G401.6 (cell line): ENCODE data around the gene CECR2.
A peak's percentile ranks its signal among the peaks of the same experiment; 100 is the strongest.

Experiments
- FAIRE-seq: peaks from 2 replicates; lab custom pipeline; 2012; peaks lifted over from hg19 to GRCh38; lab: Jason Lieb, UNC

Gene CECR2

GRCh38 chr22:17460895-17461294 is 91.6 kb downstream of the CECR2 start:
- FAIRE-seq: no peak

GRCh38 chr22:17470880-17471500 is 101.7 kb downstream of the CECR2 start:
- FAIRE-seq: no peak

- no peak for FAIRE-seq
These were observed 102.8 kb downstream of the CECR2 start for GRCh38 chr22:17471886-17472535.

- no peak for FAIRE-seq
These were observed 103.7 kb downstream of the CECR2 start for GRCh38 chr22:17472932-17473331.

- no peak for FAIRE-seq
These were observed 106.3 kb downstream of the CECR2 start for GRCh38 chr22:17475318-17476230.

GRCh38 chr22:17476838-17477237 is 107.6 kb downstream of the CECR2 start:
- no peak for FAIRE-seq

- FAIRE-seq: no peak
These were observed 108.2 kb downstream of the CECR2 start for GRCh38 chr22:17477391-17477833.

- FAIRE-seq: no peak
These were observed 109.9 kb downstream of the CECR2 start for GRCh38 chr22:17479135-17479534.

- FAIRE-seq: no peak
These were observed 112.2 kb downstream of the CECR2 start for GRCh38 chr22:17481424-17481823.

GRCh38 chr22:17483688-17484372 is 114.6 kb downstream of the CECR2 start:
- FAIRE-seq: no peak

- no peak for FAIRE-seq
These were observed 115.3 kb downstream of the CECR2 start for GRCh38 chr22:17484608-17485007.

GRCh38 chr22:17486313-17486712 is 117.1 kb downstream of the CECR2 start:
- FAIRE-seq: no peak

- no peak for FAIRE-seq
These were observed 117.5 kb downstream of the CECR2 start for GRCh38 chr22:17486719-17487118.

- no peak for FAIRE-seq
These were observed 119.8 kb downstream of the CECR2 start for GRCh38 chr22:17489101-17489500.

- no peak for FAIRE-seq
These were observed 121.9 kb downstream of the CECR2 start for GRCh38 chr22:17491090-17491640.

GRCh38 chr22:17492247-17492646 is 123.0 kb downstream of the CECR2 start:
- FAIRE-seq: no peak

GRCh38 chr22:17493419-17493981 is 124.2 kb downstream of the CECR2 start:
- no peak for FAIRE-seq

GRCh38 chr22:17496841-17497240 is 127.6 kb downstream of the CECR2 start:
- FAIRE-seq: no peak

GRCh38 chr22:17501679-17502285 is 132.5 kb downstream of the CECR2 start:
- FAIRE-seq: peak; percentile 95

- FAIRE-seq: no peak
These were observed 138.8 kb downstream of the CECR2 start for GRCh38 chr22:17508110-17508509.

GRCh38 chr22:17512960-17513359 is 143.7 kb downstream of the CECR2 start:
- no peak for FAIRE-seq
